Measurements from ENCODE around the gene TDRD15. TPM values are rescaled to one million over a fixed set of nuclear protein-coding genes. Genes with fewer than 3 reads are reported as not detected.

Gene TDRD15
- total and polyA plus RNA-seq, 2 of the 4 experiments (the other 2 are of a cell fraction) = not detected

DNA sequence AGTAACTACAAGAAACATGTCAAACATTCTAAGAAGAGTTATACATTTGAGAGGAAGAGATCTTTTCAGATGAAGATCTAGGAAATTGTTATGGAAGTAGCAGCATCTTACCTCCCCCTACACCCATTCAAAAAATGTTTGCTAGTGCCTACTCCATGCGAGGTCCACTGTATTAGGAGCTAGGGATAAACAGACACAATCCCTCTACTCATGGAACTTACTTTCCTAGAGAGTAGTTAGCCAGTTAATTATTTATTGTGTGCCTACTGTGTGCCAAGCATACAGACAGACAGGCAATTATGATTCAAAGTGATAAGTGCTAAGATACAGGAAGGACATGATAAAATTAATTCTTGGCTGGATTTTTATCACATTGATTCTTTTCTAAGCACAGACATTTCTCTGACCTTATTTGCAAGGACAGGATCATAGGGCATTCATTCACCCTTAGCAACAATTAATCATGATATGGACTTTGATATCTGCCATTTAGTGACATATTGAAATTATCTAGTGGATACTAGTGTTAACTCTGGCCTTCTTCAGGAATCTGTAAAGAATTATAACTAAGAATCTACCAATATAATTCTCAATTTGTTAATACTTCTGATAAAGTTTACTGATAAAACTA, 19.6 kb upstream of the TDRD15 start:
- Histone ChIP-seq H3K23ac (ENCODE audit: low read depth, low read length) (no peak overlapping the region), H3K79me1 (ENCODE audit: low read depth in 1 of 2, low read length in 2 of 2) (no peaks in the 10 kb centered on the region), H2BK120ac (ENCODE audit: low read depth, low read length) (no peak overlapping the region), H3K27ac (ENCODE audit: insufficient read depth, low read length) (no peak overlapping the region), H2BK5ac (ENCODE audit: low read depth, low read length, poor library complexity, severe bottlenecking) (no peak overlapping the region), H3K9me1 (ENCODE audit: insufficient read depth, low read length) (no peaks in the 10 kb centered on the region), H3K14ac (replicated peaks; ENCODE audit: low read depth, low read length) (no peak overlapping the region), H2AK9ac (replicated peaks; ENCODE audit: low read depth, low read length, poor library complexity) (no peak overlapping the region), H2AFZ (replicated peaks; ENCODE audit: low read length, poor library complexity) (no peak overlapping the region), H2BK15ac (ENCODE audit: low read depth, low read length) (no peak overlapping the region), H4K8ac (ENCODE audit: low read depth in 2 of 2, low read length in 2 of 2) (no peak overlapping the region), H4K5ac (ENCODE audit: low read depth, low read length) (no peak overlapping the region), H3K9me3 (ENCODE audit: control insufficient read depth, insufficient read depth, low read length) (no peaks in the 10 kb centered on the region), H3K4ac (ENCODE audit: low read depth, low read length) (no peak overlapping the region), H3K9ac (ENCODE audit: low read depth, low read length) (no peak overlapping the region), H3K4me1 (ENCODE audit: control insufficient read depth, insufficient read depth, low read length) (no peaks in the 10 kb centered on the region), H4K91ac (ENCODE audit: insufficient read depth, low read depth, low read length) (no peak overlapping the region), H4K20me1 (ENCODE audit: insufficient read depth, low read length) (no peaks in the 10 kb centered on the region), H3K18ac (ENCODE audit: low read depth, low read length) (no peak overlapping the region), H3K56ac (ENCODE audit: extremely low read depth, insufficient read depth, low read length) (no peak overlapping the region), H2AK5ac (ENCODE audit: low read depth, low read length) (no peak overlapping the region), H3K36me3 (ENCODE audit: control insufficient read depth, insufficient read depth, low read length) (no peaks in the 10 kb centered on the region), H3K4me2 (ENCODE audit: low read depth, low read length) (no peak overlapping the region), H3K4me3 (ENCODE audit: insufficient read depth, low read depth, low read length) (no peak overlapping the region), H3K27me3 (ENCODE audit: control insufficient read depth, insufficient read depth, low read length) (no peaks in the 10 kb centered on the region), H2BK20ac (ENCODE audit: low read depth, low read length) (no peak overlapping the region)
- DNase-seq = no peak
- in situ Hi-C loops (cut with MboI; ENCODE audit: low sequenced_read_pairs) = no loop called here
- ChIA-PET CTCF (no interaction called here), POLR2A (ENCODE audit: unreplicated experiment) (no interaction called here)
- dilution Hi-C loops (cut with HindIII; ENCODE audit: low sequenced_read_pairs, unreplicated experiment) = no loop called here
- no TSS peak for BruUV-seq (replicated peaks)
- TF ChIP-seq POLR2A (IDR thresholded peaks at IDR 0.05; ENCODE audit: low read depth, low read length) = no peak
- TF ChIP-seq MAFK (IDR thresholded peaks at IDR 0.05; ENCODE audit: low read depth, low read length) = no peak
- TF ChIP-seq, protein P1, sequence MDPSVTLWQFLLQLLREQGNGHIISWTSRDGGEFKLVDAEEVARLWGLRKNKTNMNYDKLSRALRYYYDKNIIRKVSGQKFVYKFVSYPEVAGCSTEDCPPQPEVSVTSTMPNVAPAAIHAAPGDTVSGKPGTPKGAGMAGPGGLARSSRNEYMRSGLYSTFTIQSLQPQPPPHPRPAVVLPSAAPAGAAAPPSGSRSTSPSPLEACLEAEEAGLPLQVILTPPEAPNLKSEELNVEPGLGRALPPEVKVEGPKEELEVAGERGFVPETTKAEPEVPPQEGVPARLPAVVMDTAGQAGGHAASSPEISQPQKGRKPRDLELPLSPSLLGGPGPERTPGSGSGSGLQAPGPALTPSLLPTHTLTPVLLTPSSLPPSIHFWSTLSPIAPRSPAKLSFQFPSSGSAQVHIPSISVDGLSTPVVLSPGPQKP (IDR thresholded peaks at IDR 0.05; ENCODE audit: borderline replicate concordance, low read depth, low read length) = no peak
- TF ChIP-seq FOS (IDR thresholded peaks at IDR 0.05; ENCODE audit: low read depth, low read length) = no peak
- no peak for TF ChIP-seq NFE2L2 (IDR thresholded peaks at IDR 0.05; ENCODE audit: low read depth, low read length)
- no peak for TF ChIP-seq RFX5 (IDR thresholded peaks at IDR 0.05; ENCODE audit: low read depth, low read length)
- no peak for TF ChIP-seq RAD21 (IDR thresholded peaks at IDR 0.05; ENCODE audit: low read length)
- no peak for TF ChIP-seq BHLHE40 (IDR thresholded peaks at IDR 0.05; ENCODE audit: low read depth, low read length)
- TF ChIP-seq MAZ (IDR thresholded peaks at IDR 0.05; ENCODE audit: borderline replicate concordance, low read depth, low read length) = no peak
- no peak for TF ChIP-seq MXI1 (IDR thresholded peaks at IDR 0.05; ENCODE audit: borderline replicate concordance, low read depth, low read length)
- TF ChIP-seq, protein P2, sequence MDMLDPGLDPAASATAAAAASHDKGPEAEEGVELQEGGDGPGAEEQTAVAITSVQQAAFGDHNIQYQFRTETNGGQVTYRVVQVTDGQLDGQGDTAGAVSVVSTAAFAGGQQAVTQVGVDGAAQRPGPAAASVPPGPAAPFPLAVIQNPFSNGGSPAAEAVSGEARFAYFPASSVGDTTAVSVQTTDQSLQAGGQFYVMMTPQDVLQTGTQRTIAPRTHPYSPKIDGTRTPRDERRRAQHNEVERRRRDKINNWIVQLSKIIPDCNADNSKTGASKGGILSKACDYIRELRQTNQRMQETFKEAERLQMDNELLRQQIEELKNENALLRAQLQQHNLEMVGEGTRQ (IDR thresholded peaks at IDR 0.05; ENCODE audit: low read depth, low read length) = no peak
- TF ChIP-seq CHD1 (IDR thresholded peaks at IDR 0.05; ENCODE audit: low read depth, low read length) = no peak
- intact Hi-C loops (cut with micrococcal nuclease) = no loop called here
- no CpG with 5 or more reads among the region's 1 CpG for WGBS, 2 experiments (ENCODE audit: extremely low coverage in 2 of 2, insufficient read length in 1 of 2)
- ATAC-seq (ENCODE audit: low read depth) = no peak
